Astrocyte of the cerebellum (primary cell): Measurements from ENCODE around the gene ACACB.
A peak's percentile ranks its signal among the peaks of the same experiment; 100 is the strongest.

Source experiments
- DNase-seq: peaks from one replicate; pipeline ENCODE4 v3.0.0-alpha.2; 2011; ENCODE audit warnings: low read depth
- H3K4me3 ChIP-seq: 2 replicates; pipeline ENCODE4 v1.5.1; 2011; ENCODE audit warnings: mild to moderate bottlenecking, low read depth, low read length, moderate library complexity
- CTCF ChIP-seq: IDR thresholded peaks from 2 replicates; pipeline ENCODE4 v1.5.1; 2012; ENCODE audit warnings: low read length, low read depth, moderate library complexity, mild to moderate bottlenecking; ENCODE audit errors: missing control alignments
- in situ Hi-C: cut with HindIII; loops from 2 replicates; pipeline ENCODE4 v1.10.0; 2017; ENCODE audit warnings: low sequenced_read_pairs

ACACB gene

DNA sequence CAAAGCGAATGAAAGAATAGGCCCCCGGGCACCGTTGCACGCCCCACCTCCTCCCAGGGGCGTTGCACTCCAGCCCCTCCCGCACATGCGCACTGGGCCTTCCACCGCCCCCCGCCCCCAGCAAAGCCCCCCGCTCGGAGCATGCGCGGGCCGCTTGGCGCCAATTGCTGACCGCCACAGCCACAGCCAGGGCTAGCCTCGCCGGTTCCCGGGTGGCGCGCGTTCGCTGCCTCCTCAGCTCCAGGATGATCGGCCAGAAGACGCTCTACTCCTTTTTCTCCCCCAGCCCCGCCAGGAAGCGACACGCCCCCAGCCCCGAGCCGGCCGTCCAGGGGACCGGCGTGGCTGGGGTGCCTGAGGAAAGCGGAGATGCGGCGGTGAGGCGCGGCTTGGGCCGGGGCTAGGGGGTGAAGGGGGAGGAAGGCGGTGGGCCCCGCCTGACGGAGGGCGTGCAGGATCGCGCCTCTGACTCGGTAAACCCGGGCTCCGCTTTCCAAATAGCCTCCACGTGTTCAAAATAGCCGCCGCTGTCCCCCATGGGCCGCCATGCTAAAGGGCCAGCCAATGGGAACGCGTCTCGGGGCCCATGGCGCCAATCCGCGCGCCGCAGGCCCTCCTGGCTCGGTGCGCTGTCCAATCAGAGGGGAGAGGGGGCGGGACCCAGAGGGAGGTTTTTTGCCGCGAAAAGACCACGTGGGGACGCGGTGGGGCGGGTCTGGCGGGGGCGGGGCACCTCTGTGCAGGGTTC lies 18.8 kb upstream of the ACACB start, which contains the start of gene UNG:
TSS of gene UNG (plus strand) at position 163 of the 748 bp plus-strand sequence. CDS start at position 246, 83 bp downstream.
- peak; percentile 91 for DNase-seq
- no peak for TF ChIP-seq CTCF
- peak within 1 kb of the TSS; percentile 75 for H3K4me3 ChIP-seq
- in situ Hi-C loops: no loop called here

DNA sequence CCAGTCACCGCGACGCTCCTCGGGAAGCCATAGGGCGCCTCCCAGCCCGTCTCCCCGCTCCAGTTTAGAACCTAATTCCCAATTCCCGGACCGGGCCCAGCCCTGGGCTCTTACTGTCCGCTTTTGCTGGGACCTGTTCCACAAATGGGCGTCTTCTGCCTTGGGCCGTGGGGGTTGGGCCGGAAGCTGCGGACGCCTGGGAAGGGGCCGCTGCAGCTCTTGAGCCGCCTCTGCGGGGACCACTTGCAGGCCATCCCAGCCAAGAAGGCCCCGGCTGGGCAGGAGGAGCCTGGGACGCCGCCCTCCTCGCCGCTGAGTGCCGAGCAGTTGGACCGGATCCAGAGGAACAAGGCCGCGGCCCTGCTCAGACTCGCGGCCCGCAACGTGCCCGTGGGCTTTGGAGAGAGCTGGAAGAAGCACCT lies 18.2 kb upstream of the ACACB start:
- no peak for DNase-seq

GRCh38 chr12:109098651-109099050 lies 17.7 kb upstream of the ACACB start:
- H3K4me3 ChIP-seq: peak overlapping the region; percentile 75
- no peak for TF ChIP-seq CTCF
- DNase-seq: no peak
- in situ Hi-C loops: no loop called here

More for the DNA sequence above, 18.2 kb upstream of the ACACB start:
- peak overlapping the region; percentile 75 for H3K4me3 ChIP-seq
- in situ Hi-C loops: no loop called here
- TF ChIP-seq CTCF: no peak

DNA sequence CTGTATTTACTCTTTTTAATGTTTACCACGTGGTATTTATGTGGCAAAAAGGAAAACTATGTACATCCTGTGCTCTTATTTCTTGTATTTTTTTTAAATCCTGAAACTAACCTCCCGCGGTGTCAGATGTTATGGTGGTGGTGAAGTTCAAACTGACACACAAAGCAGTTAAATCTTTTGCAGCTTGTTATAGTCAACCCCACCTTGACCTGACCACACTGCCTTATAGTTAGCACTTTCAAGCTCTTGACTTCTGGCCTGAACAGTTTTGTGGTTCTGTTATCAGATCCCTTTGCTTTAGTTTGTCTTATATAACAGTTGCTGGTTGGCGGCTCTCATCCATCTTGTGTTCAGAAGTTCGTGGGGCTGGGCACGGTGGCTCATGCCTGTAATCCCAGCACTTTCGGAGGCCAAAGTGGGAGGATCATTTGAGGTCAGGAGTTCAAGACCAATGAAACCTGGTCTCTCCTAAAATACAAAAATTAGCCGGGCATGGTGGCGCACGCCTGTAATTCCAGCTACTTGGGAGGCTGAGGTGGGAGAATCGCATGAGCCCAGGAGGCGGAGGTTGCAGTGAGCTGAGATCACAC lies 16.9 kb upstream of the ACACB start:
- in situ Hi-C loops: loop anchor here (25.0 kb wide), 1 partner anchor 288 kb away; no protein-coding TSS in a partner anchor
- TF ChIP-seq CTCF: no peak
- H3K4me3 ChIP-seq: peak overlapping the region; percentile 75
- DNase-seq: no peak

DNA sequence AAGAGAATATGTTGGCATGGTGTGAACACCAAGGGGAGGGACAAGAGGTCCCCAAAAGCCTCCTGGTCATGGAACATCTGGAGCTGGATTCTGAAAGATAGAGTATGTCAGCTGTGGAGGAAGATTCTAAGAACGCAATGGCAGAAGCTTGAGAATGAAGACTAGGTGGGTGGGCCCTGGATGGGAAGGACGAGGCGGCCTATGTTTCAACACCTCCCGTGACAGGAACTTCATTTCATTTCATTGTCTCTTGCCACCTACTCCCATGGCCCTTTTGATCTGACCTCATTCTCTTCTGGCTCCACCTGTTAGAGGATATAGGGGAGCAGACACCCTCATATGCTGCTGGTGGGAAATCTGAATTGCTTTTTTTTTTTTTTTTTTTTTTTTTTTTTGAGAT lies 15.6 kb upstream of the ACACB start:
- in situ Hi-C loops: loop anchor here (25.0 kb wide), 1 partner anchor 287 kb away; no protein-coding TSS in a partner anchor
- no peak overlapping the region for H3K4me3 ChIP-seq
- no peak for TF ChIP-seq CTCF
- no peak for DNase-seq

GRCh38 chr12:109102491-109102890 lies 13.9 kb upstream of the ACACB start:
- in situ Hi-C loops: loop anchor here (25.0 kb wide), 1 partner anchor 285 kb away; no protein-coding TSS in a partner anchor
- H3K4me3 ChIP-seq: no peak overlapping the region
- DNase-seq: no peak
- TF ChIP-seq CTCF: no peak
